ENCODE data around the gene FMO1. TPM values are rescaled to one million over a fixed set of nuclear protein-coding genes. Genes with fewer than 3 reads are reported as not detected.

Gene FMO1
- total RNA-seq, 1 donor from 2014 or later, result not detected

GRCh38 chr1:171258943-171259342, 10.6 kb downstream of the FMO1 start:
- H3K4me3 ChIP-seq, result no peak overlapping the region
- intact Hi-C loops (cut with DNase I), result no loop called here
- no peak for DNase-seq (ENCODE audit: low spot score in 2 of 2)
- no peaks in the 10 kb centered on the region for H3K27me3 ChIP-seq
- no peak for TF ChIP-seq CTCF (IDR thresholded peaks at IDR 0.05)
- peaks cover 0 to 2% of the 10 kb centered on the region in 2 donors for H3K4me1 ChIP-seq
- H3K27ac ChIP-seq, result no peak overlapping the region
- H3K36me3 ChIP-seq, result no peaks in the 10 kb centered on the region
- no peaks in the 10 kb centered on the region for H3K9me3 ChIP-seq

GRCh38 chr1:171261336-171261735, 13.0 kb downstream of the FMO1 start:
- Histone ChIP-seq H3K27ac (no peak overlapping the region), H3K4me3 (no peak overlapping the region), H3K9me3 (no peaks in the 10 kb centered on the region), H3K36me3 (no peaks in the 10 kb centered on the region), H3K4me1 (peaks cover 0 to 2% of the 10 kb centered on the region in 2 donors), H3K27me3 (no peaks in the 10 kb centered on the region)
- DNase-seq (ENCODE audit: low spot score in 2 of 2), result no peak
- intact Hi-C loops (cut with DNase I), result no loop called here
- no peak for TF ChIP-seq CTCF (IDR thresholded peaks at IDR 0.05)

GRCh38 chr1:171263901-171264300, 15.6 kb downstream of the FMO1 start:
- TF ChIP-seq CTCF (IDR thresholded peaks at IDR 0.05), result no peak
- Histone ChIP-seq H3K27ac (no peak overlapping the region), H3K9me3 (no peaks in the 10 kb centered on the region), H3K36me3 (no peaks in the 10 kb centered on the region), H3K4me3 (no peak overlapping the region), H3K4me1 (no peaks in the 10 kb centered on the region), H3K27me3 (no peaks in the 10 kb centered on the region)
- intact Hi-C loops (cut with DNase I), result no loop called here
- DNase-seq (ENCODE audit: low spot score in 2 of 2), result no peak

GRCh38 chr1:171265686-171266085, 17.4 kb downstream of the FMO1 start:
- TF ChIP-seq CTCF (IDR thresholded peaks at IDR 0.05), result no peak
- no peak overlapping the region for H3K4me3 ChIP-seq
- intact Hi-C loops (cut with DNase I), result no loop called here
- H3K36me3 ChIP-seq, result no peaks in the 10 kb centered on the region
- H3K27ac ChIP-seq, result no peak overlapping the region
- H3K27me3 ChIP-seq, result no peaks in the 10 kb centered on the region
- no peak for DNase-seq (ENCODE audit: low spot score in 2 of 2)
- H3K4me1 ChIP-seq, result no peaks in the 10 kb centered on the region
- no peaks in the 10 kb centered on the region for H3K9me3 ChIP-seq

- H3K4me1 ChIP-seq, result no peaks in the 10 kb centered on the region
- no peak for TF ChIP-seq CTCF (IDR thresholded peaks at IDR 0.05)
- no peaks in the 10 kb centered on the region for H3K27me3 ChIP-seq
- no peaks in the 10 kb centered on the region for H3K9me3 ChIP-seq
- no peak overlapping the region for H3K4me3 ChIP-seq
- intact Hi-C loops (cut with DNase I), result no loop called here
- H3K36me3 ChIP-seq, result no peaks in the 10 kb centered on the region
- DNase-seq (ENCODE audit: low spot score in 2 of 2), result no peak
- H3K27ac ChIP-seq, result no peak overlapping the region
These were observed 18.6 kb downstream of the FMO1 start for GRCh38 chr1:171266930-171267329.

- Histone ChIP-seq H3K36me3 (no peaks in the 10 kb centered on the region), H3K27ac (no peak overlapping the region), H3K27me3 (no peaks in the 10 kb centered on the region), H3K4me3 (no peak overlapping the region), H3K9me3 (no peaks in the 10 kb centered on the region), H3K4me1 (no peaks in the 10 kb centered on the region)
- intact Hi-C loops (cut with DNase I), result no loop called here
- TF ChIP-seq CTCF (IDR thresholded peaks at IDR 0.05), result no peak
- DNase-seq (ENCODE audit: low spot score in 2 of 2), result no peak
These were observed 19.1 kb downstream of the FMO1 start for GRCh38 chr1:171267391-171267790.

All from ascending aorta (tissue), 2 donors.